Mesothelial cell of epicardium (in vitro differentiated cells): ENCODE data around the gene MEN1. TPM values are rescaled to one million over a fixed set of nuclear protein-coding genes. Genes with fewer than 3 reads are reported as not detected.

Source experiments
- DNase-seq, 2 experiments: peaks; one replicate each; pipeline ENCODE4 v3.0.0; 2021; ENCODE audit warnings: low spot score in 2 of 2; ENCODE audit not compliant: unreplicated experiment in 2 of 2
- H3K27ac Mint-ChIP-seq: 2 replicates; pipeline ENCODE4 v1.8.0; 2021; ENCODE audit warnings: mixed read lengths
- H3K27me3 Mint-ChIP-seq: 2 replicates; pipeline ENCODE4 v1.8.0; 2021; ENCODE audit warnings: low read depth, mixed read lengths
- H3K36me3 Mint-ChIP-seq: 2 replicates; pipeline ENCODE4 v1.8.0; 2021; ENCODE audit warnings: mixed read lengths
- H3K4me1 Mint-ChIP-seq: 2 replicates; pipeline ENCODE4 v1.8.0; 2021; ENCODE audit warnings: mixed read lengths
- H3K4me3 Mint-ChIP-seq: 2 replicates; pipeline ENCODE4 v1.8.0; 2021; ENCODE audit warnings: mild to moderate bottlenecking, moderate library complexity, mixed read lengths
- H3K9me3 Mint-ChIP-seq: 2 replicates; pipeline ENCODE4 v1.8.0; 2021; ENCODE audit warnings: mixed read lengths
- CTCF ChIP-seq: fragments of 200-600 bp; sonication (generic); IDR thresholded peaks from one replicate; pipeline ENCODE4 v1.5.0; 2021; ENCODE audit warnings: antibody characterized with exemption; ENCODE audit not compliant: unreplicated experiment
- total RNA-seq: library from RNA; stranded (reverse); gene quantifications from 3 replicates; pipeline ENCODE4 v1.2.1, GENCODE V29; 2021

Gene MEN1
- total RNA-seq, 1 donor from 2014 or later: 45.4 TPM

GRCh38 chr11:64829536-64830251 is 19.3 kb upstream of the MEN1 start:
- H3K27ac Mint-ChIP-seq: no peak overlapping the region
- TF ChIP-seq CTCF: no peak
- no peaks in the 10 kb centered on the region for H3K27me3 Mint-ChIP-seq
- no peak for DNase-seq
- no peak overlapping the region for H3K4me3 Mint-ChIP-seq
- H3K36me3 Mint-ChIP-seq: peaks cover 15% of the 10 kb centered on the region
- H3K4me1 Mint-ChIP-seq: no peaks in the 10 kb centered on the region
- H3K9me3 Mint-ChIP-seq: no peaks in the 10 kb centered on the region

GRCh38 chr11:64827451-64827839 is 17.1 kb upstream of the MEN1 start:
- TF ChIP-seq CTCF: no peak
- Mint-ChIP-seq H3K9me3 (no peaks in the 10 kb centered on the region), H3K4me3 (no peak overlapping the region), H3K4me1 (no peaks in the 10 kb centered on the region), H3K27ac (no peak overlapping the region), H3K36me3 (peaks cover 22% of the 10 kb centered on the region), H3K27me3 (no peaks in the 10 kb centered on the region)
- DNase-seq: no peak

- DNase-seq: no peak
- H3K27me3 Mint-ChIP-seq: no peaks in the 10 kb centered on the region
- no peak overlapping the region for H3K27ac Mint-ChIP-seq
- H3K36me3 Mint-ChIP-seq: peaks cover 22% of the 10 kb centered on the region
- H3K9me3 Mint-ChIP-seq: no peaks in the 10 kb centered on the region
- no peak for TF ChIP-seq CTCF
- H3K4me1 Mint-ChIP-seq: no peaks in the 10 kb centered on the region
- H3K4me3 Mint-ChIP-seq: no peak overlapping the region
These were observed 16.5 kb upstream of the MEN1 start for GRCh38 chr11:64826578-64827450.

- Mint-ChIP-seq H3K36me3 (peaks cover 22% of the 10 kb centered on the region), H3K4me1 (no peaks in the 10 kb centered on the region)
- TF ChIP-seq CTCF: no peak
These were observed 15.7 kb upstream of the MEN1 start for GRCh38 chr11:64826062-64826461.

GRCh38 chr11:64823568-64824119 is 13.3 kb upstream of the MEN1 start:
- Mint-ChIP-seq H3K4me3 (no peak overlapping the region), H3K27me3 (no peaks in the 10 kb centered on the region), H3K27ac (no peak overlapping the region), H3K9me3 (no peaks in the 10 kb centered on the region), H3K4me1 (no peaks in the 10 kb centered on the region), H3K36me3 (peaks cover 22% of the 10 kb centered on the region)
- TF ChIP-seq CTCF: no peak
- no peak for DNase-seq

More at GRCh38 chr11:64826062-64826461, 15.7 kb upstream of the MEN1 start:
- no peaks in the 10 kb centered on the region for H3K9me3 Mint-ChIP-seq
- no peak overlapping the region for H3K4me3 Mint-ChIP-seq
- no peak overlapping the region for H3K27ac Mint-ChIP-seq
- no peaks in the 10 kb centered on the region for H3K27me3 Mint-ChIP-seq
- no peak for DNase-seq
